NCI-H510A (cell line): ENCODE results near the gene KIF16B.
A peak's percentile ranks its signal among the peaks of the same experiment; 100 is the strongest.

Experiments
- DNase-seq: peaks from one replicate; lab custom pipeline; 2025; lab: John Stamatoyannopoulos, UW

Gene KIF16B

GRCh38 chr20:16393836-16394235 is 179.4 kb downstream of the KIF16B start:
- no peak for DNase-seq

DNA sequence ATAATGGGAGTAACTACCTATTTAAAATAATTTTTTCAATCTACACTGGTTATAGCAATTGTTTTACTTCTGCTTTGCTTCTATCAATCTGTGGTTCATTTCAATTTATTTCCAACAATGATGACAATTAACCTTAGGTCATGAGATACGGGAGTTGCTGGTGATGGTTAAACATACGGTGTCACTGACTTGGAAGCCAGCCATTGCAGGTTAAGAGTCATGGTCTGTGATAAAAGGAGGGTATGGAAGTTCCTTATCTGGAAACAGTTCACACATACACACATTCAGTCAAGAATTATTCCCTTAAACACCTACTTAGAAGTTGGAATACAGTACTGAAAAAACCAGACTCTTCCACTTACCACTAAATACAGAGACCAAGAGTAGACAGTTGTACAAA is 180.0 kb downstream of the KIF16B start:
- DNase-seq, result no peak

DNA sequence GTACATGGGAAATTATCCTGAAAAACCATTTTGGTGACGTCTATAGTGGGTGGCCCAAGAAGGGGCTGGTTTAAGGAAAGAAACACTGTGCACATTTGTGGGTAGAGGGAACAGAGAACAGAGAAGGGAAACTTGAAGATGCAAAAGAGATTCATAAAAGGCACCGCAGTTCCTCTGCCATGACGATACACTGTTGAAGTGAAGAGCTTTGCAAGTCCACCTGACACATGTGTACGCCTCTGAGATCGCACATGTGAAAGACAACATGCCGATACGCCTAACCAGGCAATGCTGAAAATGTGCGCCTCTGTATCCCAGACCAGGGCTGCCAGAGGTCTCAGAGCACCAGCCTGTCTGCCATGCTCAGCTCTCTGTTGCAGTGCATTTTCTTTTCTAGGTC is 180.9 kb downstream of the KIF16B start:
- no peak for DNase-seq

- no peak for DNase-seq
These were observed 182.3 kb downstream of the KIF16B start for GRCh38 chr20:16390991-16391390.

DNA sequence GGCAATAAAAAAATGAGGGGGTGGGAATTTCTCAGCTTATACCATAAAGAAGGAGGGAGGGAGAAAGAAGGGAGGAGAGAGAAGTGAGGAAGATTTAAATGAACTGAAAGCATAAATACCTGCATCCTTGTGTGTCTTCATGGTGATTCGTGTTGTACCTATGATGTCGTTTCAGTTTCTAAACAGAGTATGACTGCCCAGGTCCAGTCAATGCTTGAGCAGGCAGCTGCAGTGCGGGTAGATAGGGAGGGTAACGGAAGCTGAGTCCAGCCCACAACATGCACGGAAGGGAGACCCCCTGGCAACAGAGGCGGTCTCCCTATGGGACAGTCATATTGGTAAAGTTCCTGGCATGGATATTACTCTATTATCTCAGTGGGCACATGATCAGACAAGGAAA is 184.5 kb downstream of the KIF16B start:
- DNase-seq, result no peak

GRCh38 chr20:16387666-16388065 is 185.6 kb downstream of the KIF16B start:
- DNase-seq, result no peak

DNA sequence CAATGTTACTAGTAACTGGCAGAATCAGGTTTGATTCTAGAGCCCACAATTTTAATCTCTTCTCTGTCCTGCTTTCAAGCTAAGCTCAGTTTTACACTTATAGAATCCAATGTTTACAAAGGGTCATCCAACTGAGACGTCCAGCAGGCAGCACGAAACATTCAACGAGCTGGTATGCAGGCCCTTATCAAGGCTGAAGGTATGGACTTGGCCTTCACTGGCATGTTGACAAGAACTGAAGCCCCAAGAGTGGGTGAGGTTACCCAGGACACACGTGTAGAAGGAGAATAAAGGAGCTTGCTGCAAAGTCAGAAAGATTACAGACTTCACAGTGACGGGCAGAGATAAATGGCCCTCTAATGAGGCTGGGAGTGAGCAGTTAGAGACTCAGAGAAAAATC is 187.4 kb downstream of the KIF16B start:
- DNase-seq, result no peak

DNA sequence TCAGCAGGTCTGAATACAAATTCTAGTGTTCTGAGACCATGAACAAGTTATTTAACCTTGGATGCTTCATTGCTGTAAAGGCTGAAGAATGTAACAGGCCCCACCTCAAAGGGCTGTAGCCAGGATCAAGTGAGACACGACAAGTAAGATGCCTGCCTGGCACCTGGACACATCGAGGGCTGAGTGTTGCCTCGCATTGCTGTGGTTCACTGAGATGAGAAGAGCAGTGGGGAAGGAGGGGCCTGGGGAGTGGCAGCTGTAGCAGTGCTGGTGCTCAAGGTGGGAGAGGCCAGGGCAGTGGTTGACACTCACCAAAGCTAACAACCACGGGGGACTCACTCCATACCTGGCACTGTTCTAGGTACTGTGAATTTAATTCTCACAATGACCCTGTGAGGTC is 187.8 kb downstream of the KIF16B start:
- DNase-seq, result peak; percentile 66

- no peak for DNase-seq
These were observed 191.8 kb downstream of the KIF16B start for GRCh38 chr20:16381444-16381843.

GRCh38 chr20:16378712-16379370 is 194.4 kb downstream of the KIF16B start:
- no peak for DNase-seq

DNA sequence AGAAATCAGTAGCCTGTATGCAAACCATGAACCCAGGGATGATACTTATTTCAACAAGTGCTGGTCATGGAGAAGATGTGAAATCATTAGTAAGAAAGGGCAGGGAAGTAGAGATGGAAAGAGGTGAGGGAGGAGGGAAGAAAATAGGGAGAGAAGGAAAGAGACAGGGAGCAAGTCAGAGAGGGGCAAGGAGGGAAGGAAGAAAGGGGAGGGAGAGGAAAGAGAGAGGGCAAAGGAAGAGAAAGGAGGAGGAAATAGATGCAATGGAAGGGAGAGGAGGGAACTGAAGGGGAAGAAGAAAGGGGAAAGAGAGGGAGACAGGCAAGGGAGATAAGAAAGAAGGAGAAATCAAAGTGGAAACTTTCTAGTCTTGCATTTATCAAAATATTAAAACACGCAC is 195.1 kb downstream of the KIF16B start:
- no peak for DNase-seq

DNA sequence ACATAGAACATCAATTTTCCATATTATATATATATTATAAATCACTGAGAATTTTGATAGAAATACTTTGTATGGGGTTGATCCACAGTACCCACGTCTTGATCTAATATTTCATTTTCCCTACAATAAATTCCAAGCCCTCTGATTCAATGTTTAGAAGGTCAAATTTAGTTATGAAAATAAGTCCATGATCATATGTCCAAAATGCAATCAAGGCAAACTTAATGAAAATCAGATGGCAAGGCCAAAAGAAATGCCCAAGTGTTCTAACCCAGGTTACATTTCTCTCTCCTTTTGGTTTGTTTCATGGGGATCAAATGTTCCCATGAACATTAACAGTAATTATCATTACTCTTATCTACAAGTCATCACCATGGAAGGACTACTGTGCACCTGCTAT is 203.8 kb downstream of the KIF16B start:
- no peak for DNase-seq

DNA sequence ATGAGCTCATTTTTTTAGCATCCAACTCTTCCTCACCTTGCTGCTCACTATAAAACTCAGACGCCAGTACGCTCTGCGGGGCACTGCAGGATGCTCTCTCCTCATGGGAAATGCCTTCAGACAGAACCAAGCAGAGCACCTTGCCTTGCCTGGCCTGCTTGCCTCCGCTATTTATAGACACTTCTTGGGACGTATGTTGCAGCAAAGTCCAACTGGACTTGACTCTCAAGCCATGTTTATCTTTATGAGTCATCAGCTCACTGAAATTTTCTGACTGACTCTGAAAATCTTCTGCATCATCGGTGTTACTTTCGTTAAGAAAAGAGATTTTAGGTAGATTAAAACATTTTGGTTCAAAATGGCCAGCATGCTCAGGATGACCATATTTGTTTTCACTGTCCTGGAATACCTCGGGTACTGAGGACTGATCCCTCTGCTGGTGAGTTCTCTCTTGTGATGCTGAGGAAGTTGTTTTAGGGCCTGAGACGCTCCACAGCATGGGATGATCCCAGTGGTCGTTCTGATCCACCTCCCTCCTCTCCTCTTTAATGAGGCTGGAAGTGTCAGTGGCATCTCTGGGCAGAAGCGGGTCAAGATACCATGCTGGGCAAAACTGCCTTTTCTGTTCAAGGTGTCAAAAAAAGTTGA is 204.5 kb downstream of the KIF16B start:
- no peak for DNase-seq

GRCh38 chr20:16367948-16368560 is 205.2 kb downstream of the KIF16B start:
- DNase-seq, result no peak

DNA sequence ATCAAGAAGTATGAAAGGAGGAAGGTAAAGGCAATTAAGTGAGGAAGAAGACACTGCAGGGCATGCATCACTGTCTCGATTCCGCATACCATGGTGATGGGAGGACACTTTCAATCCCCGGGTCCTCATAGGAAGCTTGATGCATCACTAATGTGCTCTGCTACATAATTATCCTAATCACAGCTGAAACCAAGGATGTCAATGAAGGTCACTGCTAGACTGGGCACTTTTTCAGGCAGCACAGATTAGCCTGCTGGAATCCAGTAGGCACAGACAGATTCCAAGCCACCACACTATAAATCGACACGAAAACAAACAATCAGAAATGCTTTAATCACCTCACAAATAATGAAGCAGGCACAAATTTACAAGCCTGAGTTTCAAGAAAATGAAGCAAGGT is 206.7 kb downstream of the KIF16B start:
- DNase-seq, result no peak

DNA sequence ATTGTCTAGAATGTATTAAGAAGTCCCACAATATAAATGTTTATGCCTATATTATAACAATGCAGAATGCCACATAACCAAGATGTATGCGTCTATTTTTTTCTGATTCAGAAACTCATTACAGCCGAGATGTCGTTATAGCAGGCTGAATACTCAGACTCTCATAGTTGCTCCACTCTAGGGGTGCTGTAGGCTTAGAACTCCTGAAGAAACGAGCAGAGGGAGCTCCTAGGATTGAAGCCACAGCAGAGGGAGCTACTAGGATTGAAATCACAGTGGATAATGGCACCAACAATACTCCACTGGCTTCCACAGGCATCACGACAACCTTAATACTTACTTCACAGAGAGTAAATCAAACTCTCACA is 208.9 kb downstream of the KIF16B start:
- DNase-seq, result no peak

GRCh38 chr20:16363506-16364319 is 209.5 kb downstream of the KIF16B start:
- no peak for DNase-seq

DNA sequence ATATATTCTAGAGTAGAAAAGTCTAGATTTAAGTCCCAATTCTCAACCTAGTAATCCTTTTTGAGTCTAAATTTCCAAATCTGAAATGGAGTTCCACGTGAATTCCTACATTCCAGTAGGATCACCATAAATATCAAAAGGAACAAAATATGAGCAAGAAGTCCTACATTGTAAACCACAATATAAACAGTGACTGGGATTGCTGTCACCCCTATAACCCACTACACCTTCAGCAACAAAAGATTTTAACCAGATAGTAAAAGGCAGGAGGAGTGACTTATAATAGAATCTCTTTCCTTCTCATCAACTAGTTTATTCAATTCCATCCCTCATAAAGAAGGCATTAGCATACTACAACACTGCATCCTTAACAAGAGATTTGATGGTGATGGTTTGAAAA is 210.6 kb downstream of the KIF16B start:
- DNase-seq, result no peak

- no peak for DNase-seq
These were observed 212.6 kb downstream of the KIF16B start for GRCh38 chr20:16360668-16361067.

- DNase-seq, result no peak
These were observed 219.8 kb downstream of the KIF16B start for GRCh38 chr20:16353417-16353781.

- no peak for DNase-seq
These were observed 220.4 kb downstream of the KIF16B start for GRCh38 chr20:16352751-16353416.

- DNase-seq, result no peak
These were observed 220.9 kb downstream of the KIF16B start for GRCh38 chr20:16352321-16352720.
